Measurements from ENCODE around the gene JAKMIP2.
"Not testable (repeated sequence)": the region's sequence is repeated elsewhere in the genome, so short reads cannot be mapped to it uniquely, and the experiment has no call there.

Gene JAKMIP2

DNA sequence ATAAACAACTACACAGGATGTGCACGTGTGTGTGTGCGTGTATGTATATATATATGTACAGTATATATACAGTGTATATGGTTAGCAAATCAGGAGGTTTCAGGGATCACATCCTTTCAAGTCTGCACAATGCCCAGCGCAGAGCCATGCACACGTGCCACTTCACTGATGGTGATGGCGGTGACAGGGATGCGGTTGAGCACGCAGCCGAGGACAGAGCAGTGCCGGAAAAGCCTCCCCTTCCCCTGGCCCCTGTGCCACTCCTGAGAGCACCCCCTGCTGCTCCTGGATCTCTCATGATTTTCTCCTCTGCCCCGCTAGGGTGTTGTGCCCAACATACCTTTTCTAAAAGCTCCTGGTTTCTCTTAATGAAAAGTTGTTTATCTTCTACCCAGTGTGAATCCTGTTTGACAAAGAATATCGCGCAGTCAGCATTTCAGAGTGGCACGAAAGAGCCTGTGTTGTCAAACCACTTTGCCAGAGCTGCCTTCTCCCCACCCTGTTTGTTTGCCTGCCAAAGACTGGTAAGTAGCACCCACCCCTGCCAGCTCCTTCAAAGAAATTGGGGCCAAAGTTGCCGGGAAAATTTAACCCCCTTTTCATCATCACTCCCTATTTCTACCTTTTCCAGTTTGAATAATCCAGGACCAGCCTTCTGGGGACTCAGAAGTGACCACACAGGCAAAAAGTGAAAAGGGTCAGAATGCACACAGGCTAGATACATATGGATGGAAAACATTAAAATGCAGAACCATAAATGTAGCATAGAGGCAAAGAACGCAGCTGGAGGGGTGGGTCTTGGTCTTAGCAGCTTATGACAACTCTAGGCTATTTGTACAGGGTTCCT lies 146.4 kb downstream of the JAKMIP2 start:
- ChIA-PET POLR2A (no interaction called here), CTCF (interaction anchor here (2.3 kb wide), 1 partner anchor 8 kb away, joined by 8 read pairs; no protein-coding TSS in a partner anchor)
- DNase-seq (ENCODE audit: extremely low spot score) = no peak
- TF ChIP-seq CTCF (IDR thresholded peaks at IDR 0.05; ENCODE audit: control extremely low read depth, extremely low read depth, low read depth, missing control alignments) = no peak

- POLR2A ChIA-PET; DNase-seq (ENCODE audit: extremely low spot score): not testable (repeated sequence)
- CTCF ChIA-PET = interaction anchor here (2.3 kb wide), 1 partner anchor 8 kb away, joined by 8 read pairs; no protein-coding TSS in a partner anchor
Observed at GRCh38 chr5:147635439-147635838, 147.1 kb downstream of the JAKMIP2 start.

- no peak for TF ChIP-seq CTCF (IDR thresholded peaks at IDR 0.05; ENCODE audit: control extremely low read depth, extremely low read depth, low read depth, missing control alignments)
- POLR2A ChIA-PET = no interaction called here
- DNase-seq (ENCODE audit: extremely low spot score) = no peak
- CTCF ChIA-PET = interaction anchor here (0.7 to 2.1 kb wide), 5 partner anchors 12 to 1098 kb away, joined by 3 to 5 read pairs (median 3); no protein-coding TSS in a partner anchor
Observed at GRCh38 chr5:147633173-147633572, 149.4 kb downstream of the JAKMIP2 start.

GRCh38 chr5:147631428-147632003 lies 151.0 kb downstream of the JAKMIP2 start:
- ChIA-PET POLR2A (no interaction called here), CTCF (interaction anchor here (6.4 kb wide), 1 partner anchor 191 kb away, joined by 50 read pairs; no protein-coding TSS in a partner anchor)
- TF ChIP-seq CTCF (IDR thresholded peaks at IDR 0.05; ENCODE audit: control extremely low read depth, extremely low read depth, low read depth, missing control alignments) = no peak
- DNase-seq (ENCODE audit: extremely low spot score) = no peak

DNA sequence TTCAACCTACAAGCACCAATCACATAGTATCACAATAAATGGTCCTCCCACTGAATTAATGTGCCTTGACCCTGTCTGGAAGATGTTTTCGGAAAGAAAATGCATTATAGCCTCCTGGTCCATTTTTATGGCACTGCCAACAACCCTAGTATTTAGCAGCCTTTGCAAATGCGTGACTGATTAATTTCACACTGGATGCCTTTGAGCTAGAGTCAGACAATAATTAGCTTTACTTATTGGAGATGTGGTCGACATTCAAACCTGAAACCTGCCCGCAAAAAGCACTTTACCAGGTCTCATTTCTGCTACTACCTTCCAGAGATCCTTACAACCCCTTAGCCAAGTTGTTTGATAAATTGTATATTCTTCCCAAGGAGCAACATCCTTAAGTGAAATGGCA lies 153.3 kb downstream of the JAKMIP2 start:
- no peak for DNase-seq (ENCODE audit: extremely low spot score)
- CTCF ChIA-PET = interaction anchor here (0.7 to 6.4 kb wide), 9 partner anchors 11 to 205 kb away, joined by 3 to 50 read pairs (median 6); no protein-coding TSS in a partner anchor
- POLR2A ChIA-PET = no interaction called here
- no peak for TF ChIP-seq CTCF (IDR thresholded peaks at IDR 0.05; ENCODE audit: control extremely low read depth, extremely low read depth, low read depth, missing control alignments)

DNA sequence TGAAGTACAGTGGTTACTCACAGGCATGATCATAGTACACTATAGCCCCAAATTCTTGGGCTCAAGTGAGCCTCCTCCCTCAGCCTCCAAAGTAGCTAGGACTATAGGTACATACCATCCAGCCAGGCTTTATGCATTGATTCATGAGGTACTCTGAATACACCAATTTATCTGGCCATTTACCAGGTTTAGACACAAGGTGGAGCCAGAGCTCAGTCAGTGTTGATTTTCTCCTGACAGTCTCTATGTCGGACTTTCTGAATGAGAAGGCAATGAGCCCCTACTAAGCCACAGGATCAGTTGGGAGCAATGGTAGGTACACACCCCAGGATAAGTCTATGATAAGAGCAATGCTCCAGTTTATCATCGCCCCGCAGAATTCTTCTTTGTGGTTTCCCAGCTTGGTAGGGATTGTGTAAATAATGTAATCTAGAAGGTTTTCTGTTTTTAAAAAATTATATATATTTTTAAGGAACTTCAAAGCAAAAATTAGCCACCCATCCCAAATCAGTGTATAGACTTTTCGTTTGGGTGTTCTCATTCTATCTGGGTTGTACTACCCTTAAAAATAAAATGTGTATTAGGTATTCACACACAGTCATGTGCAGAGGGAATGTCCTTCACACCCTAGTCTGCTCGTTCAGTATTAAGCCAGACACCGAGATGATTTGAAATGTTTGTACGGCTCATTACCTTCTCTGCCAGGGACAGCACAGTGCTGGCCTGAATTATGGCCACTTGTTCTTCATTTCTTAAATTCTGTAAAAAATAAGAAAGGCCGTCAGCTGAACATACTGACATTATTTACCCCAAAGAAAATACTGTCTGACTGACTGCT lies 154.3 kb downstream of the JAKMIP2 start:
- TF ChIP-seq CTCF (IDR thresholded peaks at IDR 0.05; ENCODE audit: control extremely low read depth, extremely low read depth, low read depth, missing control alignments) = peak; percentile 68
- ChIA-PET CTCF (interaction anchor here (0.7 to 6.4 kb wide), 20 partner anchors 8 to 229 kb away, joined by 3 to 50 read pairs (median 6); no protein-coding TSS in a partner anchor), POLR2A (no interaction called here)
- peak; percentile 39 for DNase-seq (ENCODE audit: extremely low spot score)

Measured in GM10248 (cell line).